H9 (cell line): Measurements from ENCODE around the gene SLC38A3. TPM values are rescaled to one million over a fixed set of nuclear protein-coding genes. Genes with fewer than 3 reads are reported as not detected.

Experiments
- DNase-seq: peaks from one replicate; pipeline ENCODE4 v3.0.0-alpha.2; 2017
- H2AFZ ChIP-seq: one replicate; pipeline ENCODE4 v1.6.1; 2013; ENCODE audit warnings: mild to moderate bottlenecking, low read length, control low read depth, moderate library complexity
- H2AK5ac ChIP-seq: 2 replicates; pipeline ENCODE4 v1.6.1; 2013; ENCODE audit warnings: low read length, control low read depth, mixed read lengths; ENCODE audit not compliant: insufficient read length
- H2BK120ac ChIP-seq: one replicate; pipeline ENCODE4 v1.6.1; 2013; ENCODE audit warnings: low read depth, mild to moderate bottlenecking, low read length, control low read depth, inconsistent platforms; ENCODE audit not compliant: poor library complexity, severe bottlenecking
- H2BK12ac ChIP-seq: 2 replicates; pipeline ENCODE4 v1.6.1; 2013; ENCODE audit warnings: low read length, control low read depth, mixed read lengths, low read depth; ENCODE audit not compliant: insufficient read length
- H2BK15ac ChIP-seq: 2 replicates; pipeline ENCODE4 v1.6.1; 2013; ENCODE audit warnings: low read depth, low read length, control low read depth
- H2BK20ac ChIP-seq: one replicate; pipeline ENCODE4 v1.6.1; 2013; ENCODE audit warnings: low read depth, mild to moderate bottlenecking, low read length, control low read depth, inconsistent platforms; ENCODE audit not compliant: poor library complexity, severe bottlenecking
- H2BK5ac ChIP-seq: 2 replicates; pipeline ENCODE4 v1.6.1; 2013; ENCODE audit warnings: low read length, control low read depth, mixed read lengths; ENCODE audit not compliant: insufficient read length
- H3K14ac ChIP-seq: 2 replicates; pipeline ENCODE4 v1.6.1; 2013; ENCODE audit warnings: low read length, control low read depth; ENCODE audit not compliant: insufficient read depth
- H3K18ac ChIP-seq: 2 replicates; pipeline ENCODE4 v1.6.1; 2013; ENCODE audit warnings: low read depth, mild to moderate bottlenecking, mixed read lengths, low read length, control low read depth; ENCODE audit not compliant: insufficient read length
- H3K23ac ChIP-seq: 2 replicates; pipeline ENCODE4 v1.6.1; 2013; ENCODE audit warnings: low read length, control low read depth, mixed read lengths, low read depth; ENCODE audit not compliant: insufficient read length
- H3K23me2 ChIP-seq: 2 replicates; pipeline ENCODE4 v1.6.1; 2013; ENCODE audit warnings: low read depth, mild to moderate bottlenecking, mixed read lengths, low read length, control low read depth; ENCODE audit not compliant: insufficient read length, poor library complexity, severe bottlenecking
- H3K27ac ChIP-seq: 2 replicates; pipeline ENCODE4 v1.5.1; 2013; ENCODE audit warnings: low read length, control low read depth, mixed read lengths, low read depth; ENCODE audit not compliant: insufficient read length
- H3K27me3 ChIP-seq: 2 replicates; pipeline ENCODE4 v1.6.1; 2013; ENCODE audit warnings: low read length, control low read depth, inconsistent platforms; ENCODE audit not compliant: insufficient read depth
- H3K4ac ChIP-seq: 2 replicates; pipeline ENCODE4 v1.6.1; 2013; ENCODE audit warnings: low read depth, mild to moderate bottlenecking, control low read depth, inconsistent platforms, low read length, moderate library complexity
- H3K4me1 ChIP-seq: 2 replicates; pipeline ENCODE4 v1.6.1; 2013; ENCODE audit warnings: low read length, control low read depth, inconsistent platforms; ENCODE audit not compliant: insufficient read depth
- H3K4me2 ChIP-seq: 2 replicates; pipeline ENCODE4 v1.6.1; 2013; ENCODE audit warnings: low read length, control low read depth, mixed read lengths; ENCODE audit not compliant: insufficient read length, insufficient read depth
- H3K56ac ChIP-seq: 2 replicates; pipeline ENCODE4 v1.6.1; 2013; ENCODE audit warnings: low read depth, mild to moderate bottlenecking, mixed read lengths, low read length, control low read depth; ENCODE audit not compliant: insufficient read length
- H3K79me1 ChIP-seq: 2 replicates; pipeline ENCODE4 v1.6.1; 2013; ENCODE audit warnings: low read depth, mild to moderate bottlenecking, moderate library complexity, low read length, control low read depth, inconsistent platforms; ENCODE audit not compliant: insufficient read depth, poor library complexity, severe bottlenecking
- H3K79me2 ChIP-seq: 2 replicates; pipeline ENCODE4 v1.6.1; 2013; ENCODE audit warnings: low read length, control low read depth, inconsistent platforms; ENCODE audit not compliant: insufficient read depth
- H3K9ac ChIP-seq: 2 replicates; pipeline ENCODE4 v1.6.1; 2013; ENCODE audit warnings: low read length, control low read depth, mixed read lengths; ENCODE audit not compliant: insufficient read length; ENCODE audit errors: extremely low read depth
- H3K9me3 ChIP-seq: one replicate; pipeline ENCODE4 v1.6.1; 2013; ENCODE audit warnings: low read depth, low read length, inconsistent platforms; ENCODE audit not compliant: control insufficient read depth
- H3T11ph ChIP-seq: one replicate; pipeline ENCODE4 v1.6.1; 2013; ENCODE audit warnings: mild to moderate bottlenecking, low read length, control low read depth, inconsistent platforms
- H4K20me1 ChIP-seq: one replicate; pipeline ENCODE4 v1.6.1; 2013; ENCODE audit not compliant: control insufficient read depth, insufficient read length, insufficient read depth
- H4K5ac ChIP-seq: 2 replicates; pipeline ENCODE4 v1.6.1; 2013; ENCODE audit warnings: low read depth, mild to moderate bottlenecking, mixed read lengths, low read length, control low read depth; ENCODE audit not compliant: insufficient read length
- H4K8ac ChIP-seq: replicated peaks from 2 replicates; pipeline ENCODE4 v1.6.1; 2013; ENCODE audit warnings: low read length, control low read depth, mixed read lengths, low read depth; ENCODE audit not compliant: insufficient read length
- H4K91ac ChIP-seq: 2 replicates; pipeline ENCODE4 v1.6.1; 2013; ENCODE audit warnings: low read depth, mild to moderate bottlenecking, moderate library complexity, mixed read lengths, low read length, control low read depth; ENCODE audit not compliant: insufficient read length
- H3K27ac Mint-ChIP-seq, 3 experiments: 2 replicates in 2 of 3; 3 replicates in 1 of 3; pipeline ENCODE4 v1.8.0; 2020 to 2021; ENCODE audit warnings: mixed read lengths in 3 of 3, mild to moderate bottlenecking in 1 of 3, moderate library complexity in 1 of 3
- H3K27me3 Mint-ChIP-seq: 2 replicates; pipeline ENCODE4 v1.8.0; 2021; ENCODE audit warnings: low read depth, mild to moderate bottlenecking, moderate library complexity, mixed read lengths
- H3K36me3 Mint-ChIP-seq, 3 experiments: 2 replicates in 2 of 3; 3 replicates in 1 of 3; pipeline ENCODE4 v1.8.0; 2020 to 2021; ENCODE audit warnings: low read depth in 3 of 3, mixed read lengths in 3 of 3; ENCODE audit not compliant: insufficient read depth in 1 of 3
- H3K4me1 Mint-ChIP-seq, 2 experiments: 2 replicates each; pipeline ENCODE4 v1.8.0; 2020; ENCODE audit warnings: mixed read lengths in 2 of 2
- H3K4me3 Mint-ChIP-seq, 2 experiments: 2 replicates in 1 of 2; 3 replicates in 1 of 2; pipeline ENCODE4 v1.8.0; 2020 to 2021; ENCODE audit warnings: mild to moderate bottlenecking in 2 of 2, mixed read lengths in 2 of 2, moderate library complexity in 1 of 2
- H3K9me3 Mint-ChIP-seq, 2 experiments: 2 replicates in 1 of 2; 3 replicates in 1 of 2; pipeline ENCODE4 v1.8.0; 2020; ENCODE audit warnings: mild to moderate bottlenecking in 2 of 2, mixed read lengths in 2 of 2, moderate library complexity in 1 of 2
- CTCF ChIP-seq: fragments of 200-600 bp; sonication (generic); conservative IDR thresholded peaks from 3 replicates; pipeline ENCODE4 v1.8.0; 2021; ENCODE audit warnings: antibody characterized with exemption, mild to moderate bottlenecking
- WGBS: extraction: QIAGEN DNeasy Blood & Tissue Kit; methylation state at CpG from one replicate; pipeline ENCODE4 v1.1.7; 2013; ENCODE audit warnings: missing lambda C conversion rate, low lambda C conversion rate, mixed read lengths; ENCODE audit not compliant: insufficient read length; ENCODE audit errors: extremely low coverage; 5-methylcytosine and 5-hydroxymethylcytosine counted together
- total RNA-seq: library from RNA; stranded (reverse); gene quantifications from 2 replicates; pipeline ENCODE4 v1.2.1, GENCODE V29; 2021

SLC38A3 gene
- total RNA-seq, 1 experiment from 2014 or later = 1.4 TPM

GRCh38 chr3:50269977-50270413 lies 64.9 kb downstream of the SLC38A3 start:
- Histone ChIP-seq H3K56ac (no peak overlapping the region), H3K79me2 (no peaks in the 10 kb centered on the region), H3K9me3 (no peaks in the 10 kb centered on the region), H3K18ac (no peak overlapping the region), H3K4ac (no peak overlapping the region), H2BK20ac (no peak overlapping the region), H2BK12ac (no peak overlapping the region), H3K4me2 (no peak overlapping the region), H3K9ac (no peak overlapping the region), H2AK5ac (no peak overlapping the region), H4K91ac (no peak overlapping the region), H3K27me3 (peaks cover 16% of the 10 kb centered on the region; the same call in 1 of the 2 replicates), H2AFZ (no peak overlapping the region), H3K79me1 (no peaks in the 10 kb centered on the region), H2BK120ac (no peak overlapping the region), H4K20me1 (no peaks in the 10 kb centered on the region), H4K5ac (no peak overlapping the region), H3K23ac (no peak overlapping the region), H3K14ac (no peak overlapping the region), H3K23me2 (peaks cover 4% of the 10 kb centered on the region), H4K8ac (no peak overlapping the region), H2BK5ac (no peak overlapping the region), H3K4me1 (peaks cover 2% of the 10 kb centered on the region; the same call in 1 of the 2 replicates), H3T11ph (no peak overlapping the region), H2BK15ac (no peak overlapping the region), H3K27ac (no peak overlapping the region)
- H3K27me3 Mint-ChIP-seq = peaks cover 25% of the 10 kb centered on the region
- no peaks in the 10 kb centered on the region; a peak in 1 of 7 replicates for H3K36me3 Mint-ChIP-seq
- no peak overlapping the region; a peak in 1 of 5 replicates for H3K4me3 Mint-ChIP-seq
- H3K4me1 Mint-ChIP-seq = peaks cover 46 to 65% of the 10 kb centered on the region in 2 experiments
- H3K9me3 Mint-ChIP-seq = no peaks in the 10 kb centered on the region; a peak in 1 of 5 replicates
- TF ChIP-seq CTCF = no peak
- no peak for DNase-seq
- H3K27ac Mint-ChIP-seq = peak overlapping the region in 1 of 3 experiments; percentile 87; a peak in 1 of 7 replicates
- no CpG with 5 or more reads among the region's 8 CpGs for WGBS
